Colonic mucosa (tissue), 4 donors: ENCODE measurements around the gene SEC62. TPM values are rescaled to one million over a fixed set of nuclear protein-coding genes. Genes with fewer than 3 reads are reported as not detected.

ENCODE experiments used
- DNase-seq: peaks from one replicate; pipeline ENCODE4 v3.0.0-alpha.2; 2020
- H3K27ac ChIP-seq: fragments of 200-600 bp; one replicate; pipeline ENCODE4 v1.8.0; 2021
- H3K27me3 ChIP-seq: fragments of 200-600 bp; one replicate; pipeline ENCODE4 v1.8.0; 2021
- H3K36me3 ChIP-seq: fragments of 200-600 bp; one replicate; pipeline ENCODE4 v1.8.0; 2021
- H3K4me1 ChIP-seq: fragments of 200-600 bp; one replicate; pipeline ENCODE4 v1.8.0; 2021; ENCODE audit warnings: mild to moderate bottlenecking
- H3K4me3 ChIP-seq: fragments of 200-600 bp; one replicate; pipeline ENCODE4 v1.8.0; 2021
- H3K9ac ChIP-seq, 2 donors: one replicate each; pipeline ENCODE4 v1.7.0; 2013; ENCODE audit warnings: control low read depth in 2 of 2, low read depth in 2 of 2, low read length in 2 of 2
- H3K9me3 ChIP-seq: fragments of 200-600 bp; one replicate; pipeline ENCODE4 v1.8.0; 2021
- CTCF ChIP-seq: fragments of 200-600 bp; IDR thresholded peaks from one replicate; pipeline ENCODE4 v1.8.0; 2022; ENCODE audit warnings: antibody characterized with exemption, mild to moderate bottlenecking
- intact Hi-C: fragments of 100-400 bp; cut with DNase I; formaldehyde crosslinking; loops from one replicate; pipeline ENCODE4 v1.14.1; 2022
- total RNA-seq, 2 donors: library from RNA; stranded (reverse); fragmentation: NEBNext Ultra II Directional in 1 of 2; extraction: Animal tissue kit (Norgen Biotek cat#: 25700) in 1 of 2; gene quantifications; one replicate each; pipeline ENCODE4 v1.2.1, GENCODE V29; 2021
- donor health status: healthy.
- donor health status: DM: no; HTN: no; CAD: no.
- donor health status: DM: no; HTN: no; CAD: no.

Gene SEC62
- 10 to 100 TPM; 70.0 to 98.3 TPM for total RNA-seq

GRCh38 chr3:169966428-169966950 is at the start of gene SEC62:
TSS of gene SEC62 (plus strand) at chr3:169966807. CDS start at chr3:169966823, 16 bp downstream.
- peak; percentile 95 for DNase-seq
- Histone ChIP-seq H3K4me1 (peaks cover 4% of the 10 kb centered on the region), H3K4me3 (peak within 1 kb of the TSS; percentile 79), H3K9ac (peak within 1 kb of the TSS; percentile 81 to 98), H3K27me3 (no peaks in the 10 kb centered on the region), H3K36me3 (no peaks in the 10 kb centered on the region), H3K27ac (peak within 1 kb of the TSS; percentile 91), H3K9me3 (no peaks in the 10 kb centered on the region)
- peak; percentile 12 for TF ChIP-seq CTCF
- intact Hi-C loops, result no loop called here

GRCh38 chr3:169923189-169923588 is 43.4 kb upstream of the SEC62 start:
- H3K27ac ChIP-seq, result no peak overlapping the region
- H3K36me3 ChIP-seq, result no peaks in the 10 kb centered on the region
- intact Hi-C loops, result no loop called here
- no peak overlapping the region for H3K4me3 ChIP-seq
- no peaks in the 10 kb centered on the region for H3K9me3 ChIP-seq
- peak; percentile 89 for DNase-seq
- no peak for TF ChIP-seq CTCF
- H3K9ac ChIP-seq, result no peak overlapping the region
- no peaks in the 10 kb centered on the region for H3K4me1 ChIP-seq
- H3K27me3 ChIP-seq, result no peaks in the 10 kb centered on the region

GRCh38 chr3:169923831-169924230 is 42.8 kb upstream of the SEC62 start:
- intact Hi-C loops, result no loop called here
- H3K9me3 ChIP-seq, result no peaks in the 10 kb centered on the region
- H3K27ac ChIP-seq, result no peak overlapping the region
- DNase-seq, result no peak
- no peaks in the 10 kb centered on the region for H3K36me3 ChIP-seq
- H3K27me3 ChIP-seq, result no peaks in the 10 kb centered on the region
- no peaks in the 10 kb centered on the region for H3K4me1 ChIP-seq
- TF ChIP-seq CTCF, result no peak
- no peak overlapping the region for H3K9ac ChIP-seq
- no peak overlapping the region for H3K4me3 ChIP-seq

- no peak for DNase-seq
- Histone ChIP-seq H3K9ac (no peak overlapping the region), H3K36me3 (no peaks in the 10 kb centered on the region), H3K27me3 (no peaks in the 10 kb centered on the region), H3K9me3 (no peaks in the 10 kb centered on the region), H3K4me1 (no peaks in the 10 kb centered on the region), H3K4me3 (no peak overlapping the region), H3K27ac (no peak overlapping the region)
- TF ChIP-seq CTCF, result no peak
- intact Hi-C loops, result no loop called here
These were observed 36.6 kb upstream of the SEC62 start for GRCh38 chr3:169929830-169930519.

- no peaks in the 10 kb centered on the region for H3K27me3 ChIP-seq
- H3K4me3 ChIP-seq, result no peak overlapping the region
- H3K9me3 ChIP-seq, result no peaks in the 10 kb centered on the region
- intact Hi-C loops, result no loop called here
- H3K27ac ChIP-seq, result no peak overlapping the region
- DNase-seq, result no peak
- no peaks in the 10 kb centered on the region for H3K4me1 ChIP-seq
- TF ChIP-seq CTCF, result no peak
- H3K36me3 ChIP-seq, result no peaks in the 10 kb centered on the region
- H3K9ac ChIP-seq, result no peak overlapping the region
These were observed 35.8 kb upstream of the SEC62 start for GRCh38 chr3:169930843-169931242.
